Fibroblast of the aortic adventitia (primary cell): ENCODE results near the gene PROSER3. TPM values are rescaled to one million over a fixed set of nuclear protein-coding genes. Genes with fewer than 3 reads are reported as not detected.

Source experiments
- DNase-seq: peaks from one replicate; pipeline ENCODE4 v3.0.0-alpha.2; 2010; ENCODE audit warnings: low read depth
- H3K4me3 ChIP-seq: 2 replicates; pipeline ENCODE4 v1.5.1; 2011; ENCODE audit warnings: low read depth, mild to moderate bottlenecking, control low read depth, low read length, moderate library complexity
- CTCF ChIP-seq: IDR thresholded peaks from 2 replicates; pipeline ENCODE4 v1.5.1; 2011; ENCODE audit warnings: mild to moderate bottlenecking, low read length, control low read depth, inconsistent platforms; ENCODE audit not compliant: insufficient read depth
- total RNA-seq: library from RNA; depleted of rRNA; stranded (reverse); fragments of >200 nt; gene quantifications from 2 replicates; pipeline ENCODE4 v1.2.3, GENCODE V29; 2012; ENCODE audit warnings: low replicate concordance

PROSER3 gene
- total RNA-seq, 1 donor = 10.8 TPM

GRCh38 chr19:35748106-35749020 is 9.6 kb upstream of the PROSER3 start, which contains the start of gene LIN37:
TSS of gene LIN37 (plus strand) at chr19:35748576. CDS start at chr19:35748725, 149 bp downstream.
- peak; percentile 43 for TF ChIP-seq CTCF
- peak within 1 kb of the TSS; percentile 99 for H3K4me3 ChIP-seq
- peak; percentile 100 for DNase-seq

GRCh38 chr19:35750167-35750566 is 7.8 kb upstream of the PROSER3 start:
- no peak for TF ChIP-seq CTCF
- H3K4me3 ChIP-seq = no peak overlapping the region
- DNase-seq = no peak

GRCh38 chr19:35751839-35752745 is 5.9 kb upstream of the PROSER3 start:
- DNase-seq = peak; percentile 24
- TF ChIP-seq CTCF = no peak
- H3K4me3 ChIP-seq = no peak overlapping the region

GRCh38 chr19:35752746-35753350 is 5.1 kb upstream of the PROSER3 start:
- DNase-seq = peak; percentile 24
- no peak for TF ChIP-seq CTCF

GRCh38 chr19:35753634-35754369 is 4.2 kb upstream of the PROSER3 start:
- peak; percentile 41 for DNase-seq
- no peak overlapping the region for H3K4me3 ChIP-seq
- no peak for TF ChIP-seq CTCF

More at GRCh38 chr19:35752746-35753350, 5.1 kb upstream of the PROSER3 start:
- no peak overlapping the region for H3K4me3 ChIP-seq
